ENCODE results near the gene TSPAN7.

The TSPAN7 gene

DNA sequence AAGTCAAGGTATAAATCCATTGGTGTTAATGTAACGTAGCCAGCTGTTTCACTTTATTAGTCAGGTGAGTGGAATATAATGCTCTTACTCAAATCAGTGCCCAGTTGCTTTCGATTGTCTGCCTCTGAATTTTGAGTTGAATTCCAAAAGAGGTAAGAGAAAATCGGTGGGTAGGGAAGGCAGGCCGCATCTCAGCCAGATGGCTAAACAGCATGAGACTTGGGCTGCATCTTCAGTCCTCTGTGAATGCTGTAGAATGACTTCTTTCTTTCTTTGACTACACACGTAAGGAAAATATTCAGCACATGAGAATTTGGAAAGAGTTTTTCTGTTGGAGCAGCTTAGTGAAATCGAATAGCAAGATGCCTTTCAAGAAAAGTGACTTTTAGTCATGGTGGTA lies 49.5 kb downstream of the TSPAN7 start:
- DNase-seq (ENCODE audit: extremely low read depth, insufficient read length) = no peak
- no peaks in the 10 kb centered on the region for H3K27me3 ChIP-seq (replicated peaks; ENCODE audit: control insufficient read depth, insufficient read depth, low read length)
- no peaks in the 10 kb centered on the region for H3K36me3 ChIP-seq (ENCODE audit: control insufficient read depth, insufficient read depth, low read length)
- no peak overlapping the region for H3K4me3 ChIP-seq (replicated peaks; ENCODE audit: low read depth, low read length)
- TF ChIP-seq, protein P1, sequence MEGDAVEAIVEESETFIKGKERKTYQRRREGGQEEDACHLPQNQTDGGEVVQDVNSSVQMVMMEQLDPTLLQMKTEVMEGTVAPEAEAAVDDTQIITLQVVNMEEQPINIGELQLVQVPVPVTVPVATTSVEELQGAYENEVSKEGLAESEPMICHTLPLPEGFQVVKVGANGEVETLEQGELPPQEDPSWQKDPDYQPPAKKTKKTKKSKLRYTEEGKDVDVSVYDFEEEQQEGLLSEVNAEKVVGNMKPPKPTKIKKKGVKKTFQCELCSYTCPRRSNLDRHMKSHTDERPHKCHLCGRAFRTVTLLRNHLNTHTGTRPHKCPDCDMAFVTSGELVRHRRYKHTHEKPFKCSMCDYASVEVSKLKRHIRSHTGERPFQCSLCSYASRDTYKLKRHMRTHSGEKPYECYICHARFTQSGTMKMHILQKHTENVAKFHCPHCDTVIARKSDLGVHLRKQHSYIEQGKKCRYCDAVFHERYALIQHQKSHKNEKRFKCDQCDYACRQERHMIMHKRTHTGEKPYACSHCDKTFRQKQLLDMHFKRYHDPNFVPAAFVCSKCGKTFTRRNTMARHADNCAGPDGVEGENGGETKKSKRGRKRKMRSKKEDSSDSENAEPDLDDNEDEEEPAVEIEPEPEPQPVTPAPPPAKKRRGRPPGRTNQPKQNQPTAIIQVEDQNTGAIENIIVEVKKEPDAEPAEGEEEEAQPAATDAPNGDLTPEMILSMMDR (IDR thresholded peaks at IDR 0.05; ENCODE audit: insufficient read depth, low read length, poor library complexity, severe bottlenecking) = no peak

GRCh38 chrX:38612281-38612680 lies 50.9 kb downstream of the TSPAN7 start:
- no peaks in the 10 kb centered on the region for H3K27me3 ChIP-seq (replicated peaks; ENCODE audit: control insufficient read depth, insufficient read depth, low read length)
- DNase-seq (ENCODE audit: extremely low read depth, insufficient read length) = no peak
- no peak overlapping the region for H3K4me3 ChIP-seq (replicated peaks; ENCODE audit: low read depth, low read length)
- TF ChIP-seq, protein P1 (IDR thresholded peaks at IDR 0.05; ENCODE audit: insufficient read depth, low read length, poor library complexity, severe bottlenecking) = no peak
- no peaks in the 10 kb centered on the region for H3K36me3 ChIP-seq (ENCODE audit: control insufficient read depth, insufficient read depth, low read length)

DNA sequence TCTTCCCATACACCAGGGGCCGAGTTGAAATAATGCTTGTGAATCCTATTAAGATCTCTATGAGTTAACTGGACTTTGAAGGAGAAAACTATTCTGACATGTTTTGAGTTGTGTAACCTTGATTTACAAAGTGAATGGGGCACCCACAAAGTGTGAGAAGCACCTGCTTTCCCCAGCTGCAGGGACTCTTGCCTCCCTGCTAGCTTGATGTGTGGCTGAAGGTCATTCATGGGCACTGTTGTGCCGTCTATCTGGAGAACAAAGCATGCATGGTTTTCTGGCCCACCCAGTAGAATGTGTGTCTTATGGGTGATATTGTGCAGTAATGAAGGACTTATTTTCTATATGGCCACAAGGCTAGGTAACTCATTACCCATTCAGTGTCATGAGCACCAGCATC lies 53.1 kb downstream of the TSPAN7 start:
- Histone ChIP-seq H3K4me3 (replicated peaks; ENCODE audit: low read depth, low read length) (no peak overlapping the region), H3K36me3 (ENCODE audit: control insufficient read depth, insufficient read depth, low read length) (no peaks in the 10 kb centered on the region), H3K27me3 (replicated peaks; ENCODE audit: control insufficient read depth, insufficient read depth, low read length) (no peaks in the 10 kb centered on the region)
- DNase-seq (ENCODE audit: extremely low read depth, insufficient read length) = no peak
- TF ChIP-seq, protein P1 (IDR thresholded peaks at IDR 0.05; ENCODE audit: insufficient read depth, low read length, poor library complexity, severe bottlenecking) = no peak

- TF ChIP-seq, protein P1 (IDR thresholded peaks at IDR 0.05; ENCODE audit: insufficient read depth, low read length, poor library complexity, severe bottlenecking) = no peak
- no peaks in the 10 kb centered on the region for H3K36me3 ChIP-seq (ENCODE audit: control insufficient read depth, insufficient read depth, low read length)
- no peak overlapping the region for H3K4me3 ChIP-seq (replicated peaks; ENCODE audit: low read depth, low read length)
- no peak for DNase-seq (ENCODE audit: extremely low read depth, insufficient read length)
- no peaks in the 10 kb centered on the region for H3K27me3 ChIP-seq (replicated peaks; ENCODE audit: control insufficient read depth, insufficient read depth, low read length)
Measured at GRCh38 chrX:38616904-38617303, 55.6 kb downstream of the TSPAN7 start.

DNA sequence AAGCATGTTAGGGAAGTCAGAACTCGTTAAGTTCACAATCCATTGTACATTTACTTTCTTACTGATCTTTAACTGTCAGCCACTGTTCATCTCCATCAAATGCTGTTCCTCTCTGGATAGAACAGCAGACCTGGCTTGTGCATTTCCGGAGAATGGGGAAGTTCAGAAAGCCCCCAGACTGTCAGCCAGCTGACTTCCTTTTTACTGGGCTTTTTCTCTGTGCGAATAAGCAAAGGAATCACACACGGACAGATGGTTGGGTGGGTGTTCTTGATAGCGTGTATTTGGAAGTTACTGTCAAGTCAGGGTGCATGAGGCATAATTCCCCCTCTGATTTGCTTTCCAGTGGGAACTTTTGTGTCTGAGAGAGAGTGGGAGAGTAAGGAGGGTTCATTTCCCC lies 56.8 kb downstream of the TSPAN7 start:
- TF ChIP-seq, protein P1 (IDR thresholded peaks at IDR 0.05; ENCODE audit: insufficient read depth, low read length, poor library complexity, severe bottlenecking) = no peak
- H3K4me3 ChIP-seq (replicated peaks; ENCODE audit: low read depth, low read length) = no peak overlapping the region
- no peaks in the 10 kb centered on the region for H3K27me3 ChIP-seq (replicated peaks; ENCODE audit: control insufficient read depth, insufficient read depth, low read length)
- DNase-seq (ENCODE audit: extremely low read depth, insufficient read length) = no peak
- H3K36me3 ChIP-seq (ENCODE audit: control insufficient read depth, insufficient read depth, low read length) = no peaks in the 10 kb centered on the region

DNA sequence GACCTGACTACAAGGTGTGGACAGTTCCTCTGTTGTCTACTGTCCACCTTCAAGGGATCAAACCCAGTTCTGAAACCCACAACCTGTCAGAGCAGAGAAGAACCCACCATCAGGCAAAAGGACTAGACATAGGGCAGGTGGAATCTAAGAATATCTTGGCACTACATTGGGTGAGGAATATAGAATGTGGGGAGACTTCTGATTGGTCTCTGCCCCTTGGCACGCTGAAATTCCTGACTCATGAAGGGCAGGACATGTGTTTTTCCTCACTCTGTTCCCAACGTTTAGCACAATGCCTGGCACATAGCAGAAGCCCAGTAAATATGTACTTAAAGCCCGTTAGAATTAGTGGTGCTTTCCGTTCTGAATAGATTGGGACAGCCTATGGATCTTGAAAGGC lies 59.3 kb downstream of the TSPAN7 start:
- Histone ChIP-seq H3K4me3 (replicated peaks; ENCODE audit: low read depth, low read length) (no peak overlapping the region), H3K36me3 (ENCODE audit: control insufficient read depth, insufficient read depth, low read length) (no peaks in the 10 kb centered on the region)
- TF ChIP-seq, protein P1 (IDR thresholded peaks at IDR 0.05; ENCODE audit: insufficient read depth, low read length, poor library complexity, severe bottlenecking) = no peak

More for the DNA sequence above, 59.3 kb downstream of the TSPAN7 start:
- no peak for DNase-seq (ENCODE audit: extremely low read depth, insufficient read length)
- H3K27me3 ChIP-seq (replicated peaks; ENCODE audit: control insufficient read depth, insufficient read depth, low read length) = no peaks in the 10 kb centered on the region

Data from GM06990 (cell line).